ENCODE measurements around the gene AP1S1. TPM values are rescaled to one million over a fixed set of nuclear protein-coding genes. Genes with fewer than 3 reads are reported as not detected.

The AP1S1 gene
- polyA plus RNA-seq, 2 of the 4 experiments (the other 2 are of a cell fraction): 107 to 181 TPM

DNA sequence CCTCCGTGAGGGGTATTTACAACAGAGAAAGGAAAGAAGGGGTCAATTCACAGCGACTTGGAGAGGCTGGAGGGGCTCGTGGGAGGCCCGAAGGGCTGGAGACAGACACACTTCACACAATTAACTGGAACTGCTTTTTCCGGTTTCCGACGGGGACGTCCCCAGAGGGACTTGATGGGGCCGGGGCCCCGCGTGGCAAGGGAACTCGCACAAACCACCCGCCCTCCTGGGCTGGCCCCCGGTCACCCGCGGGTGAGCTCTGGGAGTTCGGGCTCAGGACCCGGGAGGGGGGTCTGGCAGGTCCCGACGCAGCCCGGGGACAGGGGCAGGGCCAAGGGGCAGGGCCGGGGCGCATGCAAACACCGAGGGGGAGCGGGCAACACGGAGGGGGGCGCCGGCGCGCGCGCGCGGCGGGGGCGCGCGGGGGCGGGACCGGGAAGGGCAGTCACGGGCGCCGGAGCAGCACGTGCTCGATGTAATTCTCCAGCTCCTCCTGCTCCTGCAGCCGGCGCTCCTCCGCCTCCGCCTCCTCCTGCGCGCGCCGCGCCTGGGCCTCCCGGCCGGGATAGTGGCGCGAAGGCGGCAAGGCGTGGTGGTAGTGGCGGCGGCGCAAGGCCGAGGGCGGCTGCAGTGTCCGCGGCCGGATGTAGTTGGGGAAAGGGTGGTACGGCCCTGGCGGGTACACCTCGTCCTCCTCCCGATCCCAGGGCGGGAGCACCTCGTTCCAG is 8.4 kb downstream of the AP1S1 start:
- WGBS (ENCODE audit: missing lambda C conversion rate): 67% methylated on average over 17 of the region's 74 CpGs
- ATAC-seq (peak; percentile 4 to 12; a peak in 3 of 6 replicates), FAIRE-seq (no peak), DNase-seq (ENCODE audit: low read depth in 1 of 2, low spot score in 1 of 2) (peak in 1 of 2 experiments; percentile 70)
- Histone ChIP-seq H3K27ac (peak overlapping the region; percentile 74 to 83), H3K4me1 (peaks cover 75% of the 10 kb centered on the region), H3K4me2 (peak overlapping the region; percentile 98), H3K4me3 (peak overlapping the region; percentile 54), H3K9me3 (no peaks in the 10 kb centered on the region)
- ChIA-PET CTCF (interaction anchor here (1.2 to 16.1 kb wide), 5 partner anchors 8 to 120 kb away, joined by 3 to 235 read pairs (median 8); no protein-coding TSS in a partner anchor), POLR2A (interaction anchor here (1.0 to 1.4 kb wide), 2 partner anchors 11 to 20 kb away, joined by 3 to 4 read pairs; no protein-coding TSS in a partner anchor)
- TF ChIP-seq FOSL2 (IDR thresholded peaks at IDR 0.05) (no peak), FOSL2 (CRISPR knock-in tag; IDR thresholded peaks at IDR 0.05) (no peak), BHLHE40 (IDR thresholded peaks at IDR 0.05; ENCODE audit: low read depth, low read length) (peak; percentile 47), ZNF302 (CRISPR knock-in tag; IDR thresholded peaks at IDR 0.05) (no peak), HOXB13 (CRISPR knock-in tag; IDR thresholded peaks at IDR 0.05; ENCODE audit: low read depth) (no peak), FOXS1 (CRISPR knock-in tag; IDR thresholded peaks at IDR 0.05) (no peak), EHF (CRISPR knock-in tag; IDR thresholded peaks at IDR 0.05) (no peak), SREBF2 (IDR thresholded peaks at IDR 0.05) (no peak), MYC (IDR thresholded peaks at IDR 0.05; ENCODE audit: borderline replicate concordance, low read length) (no peak), RARB (CRISPR knock-in tag; IDR thresholded peaks at IDR 0.05) (no peak), HEYL (CRISPR knock-in tag; IDR thresholded peaks at IDR 0.05) (no peak), RNF2 (IDR thresholded peaks at IDR 0.05; ENCODE audit: borderline replicate concordance, low read depth) (peak; percentile 44; the same call in 1 of the 2 replicates)
- TF ChIP-seq, protein P1, sequence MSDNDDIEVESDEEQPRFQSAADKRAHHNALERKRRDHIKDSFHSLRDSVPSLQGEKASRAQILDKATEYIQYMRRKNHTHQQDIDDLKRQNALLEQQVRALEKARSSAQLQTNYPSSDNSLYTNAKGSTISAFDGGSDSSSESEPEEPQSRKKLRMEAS (IDR thresholded peaks at IDR 0.05): peak; percentile 88
- TF ChIP-seq, protein P2, sequence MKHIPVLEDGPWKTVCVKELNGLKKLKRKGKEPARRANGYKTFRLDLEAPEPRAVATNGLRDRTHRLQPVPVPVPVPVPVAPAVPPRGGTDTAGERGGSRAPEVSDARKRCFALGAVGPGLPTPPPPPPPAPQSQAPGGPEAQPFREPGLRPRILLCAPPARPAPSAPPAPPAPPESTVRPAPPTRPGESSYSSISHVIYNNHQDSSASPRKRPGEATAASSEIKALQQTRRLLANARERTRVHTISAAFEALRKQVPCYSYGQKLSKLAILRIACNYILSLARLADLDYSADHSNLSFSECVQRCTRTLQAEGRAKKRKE (CRISPR knock-in tag; IDR thresholded peaks at IDR 0.05; ENCODE audit: low read depth): no peak
- TF ChIP-seq, protein P3, sequence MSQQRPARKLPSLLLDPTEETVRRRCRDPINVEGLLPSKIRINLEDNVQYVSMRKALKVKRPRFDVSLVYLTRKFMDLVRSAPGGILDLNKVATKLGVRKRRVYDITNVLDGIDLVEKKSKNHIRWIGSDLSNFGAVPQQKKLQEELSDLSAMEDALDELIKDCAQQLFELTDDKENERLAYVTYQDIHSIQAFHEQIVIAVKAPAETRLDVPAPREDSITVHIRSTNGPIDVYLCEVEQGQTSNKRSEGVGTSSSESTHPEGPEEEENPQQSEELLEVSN (IDR thresholded peaks at IDR 0.05; ENCODE audit: borderline replicate concordance, low read depth): peak; percentile 94

DNA sequence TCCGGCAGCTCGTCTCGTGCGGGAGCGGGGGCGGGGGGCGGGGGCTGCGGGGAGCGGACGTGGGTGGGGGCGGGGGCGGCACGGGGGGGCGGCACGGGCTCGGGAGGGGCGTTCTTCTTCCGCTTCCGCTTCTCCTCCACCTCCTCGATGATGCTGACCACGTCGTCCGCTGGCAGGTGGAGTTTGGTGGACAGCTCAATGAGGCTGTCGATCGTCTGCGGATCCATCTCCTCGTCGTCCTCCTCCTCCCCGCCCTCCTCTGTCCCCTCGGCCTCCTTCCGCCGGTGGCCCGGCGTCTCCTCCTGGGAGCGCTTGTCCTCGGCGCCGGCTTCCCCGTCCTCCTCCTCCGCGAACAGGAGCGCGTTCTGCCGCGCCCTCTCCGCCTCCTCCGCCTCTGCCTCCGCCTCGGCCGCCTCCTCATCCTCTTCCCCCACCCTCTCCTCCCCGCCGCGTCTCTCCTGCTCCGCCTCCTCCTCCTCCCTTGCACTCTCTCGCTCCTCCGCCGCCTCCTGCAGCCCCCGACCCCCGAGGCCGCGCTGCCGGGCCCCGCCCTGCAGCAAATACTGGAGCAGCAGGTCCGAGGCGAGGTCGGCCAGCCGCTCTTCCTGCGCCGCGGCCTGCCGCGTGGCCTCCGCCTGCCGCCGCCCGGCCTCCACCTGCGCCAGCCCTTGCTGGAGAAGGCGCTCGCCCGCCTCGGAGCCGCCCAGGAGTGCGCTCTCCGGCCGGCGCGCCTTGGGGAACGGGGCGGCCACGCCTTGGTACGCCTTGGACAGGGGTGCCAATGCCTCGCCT is 9.2 kb downstream of the AP1S1 start:
- 1% methylated on average over 30 of the region's 92 CpGs for WGBS (ENCODE audit: missing lambda C conversion rate)
- ChIA-PET CTCF (interaction anchor here (1.2 to 16.1 kb wide), 2 partner anchors 16 to 22 kb away, joined by 4 to 235 read pairs; no protein-coding TSS in a partner anchor), POLR2A (interaction anchor here (0.6 to 2.4 kb wide), 4 partner anchors 10 to 19 kb away, joined by 3 to 16 read pairs (median 6); no protein-coding TSS in a partner anchor)
- TF ChIP-seq, protein P4, sequence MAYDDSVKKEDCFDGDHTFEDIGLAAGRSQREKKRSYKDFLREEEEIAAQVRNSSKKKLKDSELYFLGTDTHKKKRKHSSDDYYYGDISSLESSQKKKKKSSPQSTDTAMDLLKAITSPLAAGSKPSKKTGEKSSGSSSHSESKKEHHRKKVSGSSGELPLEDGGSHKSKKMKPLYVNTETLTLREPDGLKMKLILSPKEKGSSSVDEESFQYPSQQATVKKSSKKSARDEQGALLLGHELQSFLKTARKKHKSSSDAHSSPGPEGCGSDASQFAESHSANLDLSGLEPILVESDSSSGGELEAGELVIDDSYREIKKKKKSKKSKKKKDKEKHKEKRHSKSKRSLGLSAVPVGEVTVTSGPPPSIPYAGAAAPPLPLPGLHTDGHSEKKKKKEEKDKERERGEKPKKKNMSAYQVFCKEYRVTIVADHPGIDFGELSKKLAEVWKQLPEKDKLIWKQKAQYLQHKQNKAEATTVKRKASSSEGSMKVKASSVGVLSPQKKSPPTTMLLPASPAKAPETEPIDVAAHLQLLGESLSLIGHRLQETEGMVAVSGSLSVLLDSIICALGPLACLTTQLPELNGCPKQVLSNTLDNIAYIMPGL (CRISPR knock-in tag; IDR thresholded peaks at IDR 0.05; ENCODE audit: borderline replicate concordance): no peak
- TF ChIP-seq RNF2 (IDR thresholded peaks at IDR 0.05; ENCODE audit: borderline replicate concordance, low read depth) (no peak), GATA3 (IDR thresholded peaks at IDR 0.05; ENCODE audit: borderline replicate concordance) (no peak), JUN (IDR thresholded peaks at IDR 0.05) (peak in 1 of 2 experiments; percentile 62; a peak in 3 of 5 replicates), TFCP2L1 (CRISPR knock-in tag; IDR thresholded peaks at IDR 0.05) (no peak)
- TF ChIP-seq, protein P5, sequence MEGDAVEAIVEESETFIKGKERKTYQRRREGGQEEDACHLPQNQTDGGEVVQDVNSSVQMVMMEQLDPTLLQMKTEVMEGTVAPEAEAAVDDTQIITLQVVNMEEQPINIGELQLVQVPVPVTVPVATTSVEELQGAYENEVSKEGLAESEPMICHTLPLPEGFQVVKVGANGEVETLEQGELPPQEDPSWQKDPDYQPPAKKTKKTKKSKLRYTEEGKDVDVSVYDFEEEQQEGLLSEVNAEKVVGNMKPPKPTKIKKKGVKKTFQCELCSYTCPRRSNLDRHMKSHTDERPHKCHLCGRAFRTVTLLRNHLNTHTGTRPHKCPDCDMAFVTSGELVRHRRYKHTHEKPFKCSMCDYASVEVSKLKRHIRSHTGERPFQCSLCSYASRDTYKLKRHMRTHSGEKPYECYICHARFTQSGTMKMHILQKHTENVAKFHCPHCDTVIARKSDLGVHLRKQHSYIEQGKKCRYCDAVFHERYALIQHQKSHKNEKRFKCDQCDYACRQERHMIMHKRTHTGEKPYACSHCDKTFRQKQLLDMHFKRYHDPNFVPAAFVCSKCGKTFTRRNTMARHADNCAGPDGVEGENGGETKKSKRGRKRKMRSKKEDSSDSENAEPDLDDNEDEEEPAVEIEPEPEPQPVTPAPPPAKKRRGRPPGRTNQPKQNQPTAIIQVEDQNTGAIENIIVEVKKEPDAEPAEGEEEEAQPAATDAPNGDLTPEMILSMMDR (IDR thresholded peaks at IDR 0.05): no peak
- TF ChIP-seq, protein P6, sequence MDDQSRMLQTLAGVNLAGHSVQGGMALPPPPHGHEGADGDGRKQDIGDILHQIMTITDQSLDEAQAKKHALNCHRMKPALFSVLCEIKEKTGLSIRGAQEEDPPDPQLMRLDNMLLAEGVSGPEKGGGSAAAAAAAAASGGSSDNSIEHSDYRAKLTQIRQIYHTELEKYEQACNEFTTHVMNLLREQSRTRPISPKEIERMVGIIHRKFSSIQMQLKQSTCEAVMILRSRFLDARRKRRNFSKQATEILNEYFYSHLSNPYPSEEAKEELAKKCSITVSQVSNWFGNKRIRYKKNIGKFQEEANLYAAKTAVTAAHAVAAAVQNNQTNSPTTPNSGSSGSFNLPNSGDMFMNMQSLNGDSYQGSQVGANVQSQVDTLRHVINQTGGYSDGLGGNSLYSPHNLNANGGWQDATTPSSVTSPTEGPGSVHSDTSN (IDR thresholded peaks at IDR 0.05): 0 out of 2 replicates have a peak, but pooled peaks have one; percentile 18
- FAIRE-seq (no peak), DNase-seq (ENCODE audit: low read depth in 1 of 2, low spot score in 1 of 2) (peak in 1 of 2 experiments; percentile 67), ATAC-seq (peak; percentile 14 to 27; a peak in 5 of 6 replicates)
- H3K4me1 ChIP-seq: peaks cover 83% of the 10 kb centered on the region
- peak overlapping the region; percentile 74 to 83 for H3K27ac ChIP-seq
- peak overlapping the region; percentile 54 for H3K4me3 ChIP-seq
- H3K9me3 ChIP-seq: no peaks in the 10 kb centered on the region
- H3K4me2 ChIP-seq: peak overlapping the region; percentile 98

Data from A549 (cell line).